Measurements from ENCODE around the gene ATP10B. TPM values are rescaled to one million over a fixed set of nuclear protein-coding genes. Genes with fewer than 3 reads are reported as not detected.
A peak's percentile ranks its signal among the peaks of the same experiment; 100 is the strongest.
"Not testable (repeated sequence)": the region's sequence is repeated elsewhere in the genome, so short reads cannot be mapped to it uniquely, and the experiment has no call there.

Gene ATP10B
- total RNA-seq, 1 donor from 2014 or later = 2.4 TPM

GRCh38 chr5:160824301-160825001 is 27.6 kb downstream of the ATP10B start:
- FAIRE-seq (no peak), DNase-seq (ENCODE audit: low spot score in 2 of 2) (no peak)

GRCh38 chr5:160812996-160813395 is 39.0 kb downstream of the ATP10B start:
- FAIRE-seq; DNase-seq (ENCODE audit: low spot score in 2 of 2): not testable (repeated sequence)

GRCh38 chr5:160805376-160805775 is 46.6 kb downstream of the ATP10B start:
- FAIRE-seq (no peak), DNase-seq (ENCODE audit: low spot score in 2 of 2) (no peak)

- FAIRE-seq (no peak), DNase-seq (ENCODE audit: low spot score in 2 of 2) (peak in 1 of 2 donors; percentile 6)
Observed at GRCh38 chr5:160802592-160802991, 49.4 kb downstream of the ATP10B start.

- no peak for DNase-seq (ENCODE audit: low spot score in 2 of 2)
- no peak for FAIRE-seq
Observed at GRCh38 chr5:160800375-160801275, 51.4 kb downstream of the ATP10B start.

- no peak for DNase-seq (ENCODE audit: low spot score in 2 of 2)
- no peak for FAIRE-seq
Observed at GRCh38 chr5:160799184-160799583, 52.8 kb downstream of the ATP10B start.

GRCh38 chr5:160797020-160797419 is 55.0 kb downstream of the ATP10B start:
- FAIRE-seq (no peak), DNase-seq (ENCODE audit: low spot score in 2 of 2) (no peak)

GRCh38 chr5:160793530-160793899 is 58.5 kb downstream of the ATP10B start:
- DNase-seq (ENCODE audit: low spot score in 2 of 2) = no peak
- no peak for FAIRE-seq

GRCh38 chr5:160792732-160793529 is 59.1 kb downstream of the ATP10B start:
- FAIRE-seq (no peak), DNase-seq (ENCODE audit: low spot score in 2 of 2) (no peak)

- DNase-seq (ENCODE audit: low spot score in 2 of 2) (no peak), FAIRE-seq (no peak)
Observed at GRCh38 chr5:160792281-160792680, 59.7 kb downstream of the ATP10B start.

GRCh38 chr5:160789219-160789859 is 62.7 kb downstream of the ATP10B start:
- no peak for FAIRE-seq
- no peak for DNase-seq (ENCODE audit: low spot score in 2 of 2)

- no peak for DNase-seq (ENCODE audit: low spot score in 2 of 2)
- no peak for FAIRE-seq
Observed at GRCh38 chr5:160788102-160788660, 63.8 kb downstream of the ATP10B start.

GRCh38 chr5:160787240-160787639 is 64.8 kb downstream of the ATP10B start:
- FAIRE-seq = no peak
- no peak for DNase-seq (ENCODE audit: low spot score in 2 of 2)

- DNase-seq (ENCODE audit: low spot score in 2 of 2) (no peak), FAIRE-seq (no peak)
Observed at GRCh38 chr5:160774666-160775315, 77.2 kb downstream of the ATP10B start.

GRCh38 chr5:160773646-160774410 is 78.2 kb downstream of the ATP10B start:
- DNase-seq (ENCODE audit: low spot score in 2 of 2) (no peak), FAIRE-seq (no peak)

- FAIRE-seq (no peak), DNase-seq (ENCODE audit: low spot score in 2 of 2) (no peak)
Observed at GRCh38 chr5:160772854-160773253, 79.2 kb downstream of the ATP10B start.

GRCh38 chr5:160770718-160771117 is 81.3 kb downstream of the ATP10B start:
- DNase-seq (ENCODE audit: low spot score in 2 of 2) = no peak
- FAIRE-seq = no peak

GRCh38 chr5:160769301-160769700 is 82.7 kb downstream of the ATP10B start:
- no peak for FAIRE-seq

GRCh38 chr5:160767062-160767461 is 84.9 kb downstream of the ATP10B start:
- FAIRE-seq (no peak), DNase-seq (ENCODE audit: low spot score in 2 of 2) (no peak)

More at GRCh38 chr5:160769301-160769700, 82.7 kb downstream of the ATP10B start:
- no peak for DNase-seq (ENCODE audit: low spot score in 2 of 2)

All from frontal cortex (tissue), 4 donors.